Hepatocyte (in vitro differentiated cells): ENCODE data around the gene SERPINE1.

Source experiments
- CTCF ChIP-seq: fragments of 200-600 bp; sonication (generic); IDR thresholded peaks from 2 replicates; pipeline ENCODE4 v1.5.1; 2016; ENCODE audit warnings: antibody characterized with exemption, mild to moderate bottlenecking; ENCODE audit not compliant: poor library complexity
- EZH2phosphoT487 ChIP-seq: fragments of 200-600 bp; sonication (generic); IDR thresholded peaks from one replicate; pipeline ENCODE4 v1.6.1; 2018; ENCODE audit warnings: antibody characterized with exemption, mild to moderate bottlenecking, low read depth, moderate library complexity; ENCODE audit not compliant: unreplicated experiment, severe bottlenecking

DNA sequence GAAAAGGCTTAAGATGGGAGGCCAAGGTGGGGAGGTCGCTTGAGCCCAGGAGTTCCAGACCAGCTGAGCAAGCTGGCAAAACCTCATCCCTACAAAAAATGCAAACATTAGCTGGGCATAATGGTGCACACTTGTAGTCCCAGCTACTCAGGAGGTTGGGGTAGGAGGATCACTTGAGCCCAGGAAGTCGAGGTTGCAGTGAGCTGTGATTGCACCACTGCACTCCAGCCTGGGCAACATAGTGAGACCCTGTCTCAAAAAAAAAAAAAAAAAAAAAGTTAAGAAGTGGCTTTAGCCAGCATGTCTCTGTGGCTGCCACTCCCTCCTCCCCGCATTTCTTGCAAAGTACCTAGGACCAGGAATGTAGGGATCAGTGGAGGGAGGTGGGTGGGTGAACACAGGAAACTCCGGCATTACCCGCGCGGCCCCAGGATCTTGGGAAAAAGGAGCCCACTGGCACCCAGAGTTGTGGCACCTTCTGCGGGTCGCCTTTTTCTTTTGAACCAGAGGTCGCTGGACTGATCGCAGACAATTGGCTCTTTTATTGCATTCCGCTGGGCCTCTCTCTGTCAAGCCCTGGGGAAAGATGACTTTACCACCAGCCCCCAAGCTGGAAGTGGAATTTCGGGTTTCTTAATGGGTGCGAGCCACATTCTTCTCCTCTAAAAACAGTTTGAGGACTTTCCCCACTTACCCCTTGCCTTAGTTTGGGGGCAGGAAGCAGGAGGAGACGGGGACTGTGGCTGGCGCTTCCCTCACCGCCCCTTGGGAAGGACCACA lies 35.0 kb downstream of the SERPINE1 start:
- no peak for TF ChIP-seq CTCF
- TF ChIP-seq EZH2phosphoT487: no peak
